Right kidney (tissue), 1 donor: ENCODE results near the gene CD163L1.
"Not testable (repeated sequence)": the region's sequence is repeated elsewhere in the genome, so short reads cannot be mapped to it uniquely, and the experiment has no call there.

Source experiments
- DNase-seq: peaks from one replicate; pipeline ENCODE4 v3.0.0-alpha.2; 2016

The CD163L1 gene

DNA sequence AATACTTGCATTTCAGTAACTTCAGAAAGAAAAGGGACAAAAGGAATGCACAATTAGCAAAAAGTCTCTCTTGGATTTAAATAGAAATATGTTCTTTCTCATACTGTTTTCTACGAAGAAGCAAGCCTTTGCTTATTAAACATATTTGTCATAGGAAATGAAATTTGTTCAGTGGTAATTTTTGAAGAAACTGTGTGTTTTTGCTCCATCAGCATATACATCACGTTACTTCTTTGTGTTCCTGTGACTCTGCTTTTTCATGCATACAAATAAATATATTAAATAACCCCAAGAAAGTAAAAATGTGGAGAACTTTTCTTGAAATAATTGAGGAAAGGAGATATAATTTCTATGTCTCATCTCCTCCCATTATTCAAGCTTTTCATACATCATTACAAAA, 39.7 kb downstream of the CD163L1 start:
- DNase-seq, result no peak

DNA sequence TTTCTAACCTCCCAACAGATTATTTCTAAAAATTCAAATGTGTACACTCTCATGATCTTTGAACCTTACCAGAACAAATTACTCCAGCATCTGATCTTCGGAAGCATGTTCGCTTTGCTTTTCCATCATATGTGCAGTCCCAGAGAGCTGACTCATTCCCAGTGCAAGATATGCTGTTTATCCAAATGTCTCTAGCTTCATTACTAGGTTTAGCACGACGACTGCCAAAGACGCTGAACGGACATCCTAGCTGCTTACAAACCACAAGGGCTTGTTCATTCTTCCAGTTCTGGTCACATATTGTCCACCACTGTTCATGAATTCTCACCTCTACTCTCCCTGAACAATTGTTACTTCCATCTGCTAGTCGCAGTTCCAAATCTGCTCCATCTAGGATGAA, 40.5 kb downstream of the CD163L1 start:
- no peak for DNase-seq

DNA sequence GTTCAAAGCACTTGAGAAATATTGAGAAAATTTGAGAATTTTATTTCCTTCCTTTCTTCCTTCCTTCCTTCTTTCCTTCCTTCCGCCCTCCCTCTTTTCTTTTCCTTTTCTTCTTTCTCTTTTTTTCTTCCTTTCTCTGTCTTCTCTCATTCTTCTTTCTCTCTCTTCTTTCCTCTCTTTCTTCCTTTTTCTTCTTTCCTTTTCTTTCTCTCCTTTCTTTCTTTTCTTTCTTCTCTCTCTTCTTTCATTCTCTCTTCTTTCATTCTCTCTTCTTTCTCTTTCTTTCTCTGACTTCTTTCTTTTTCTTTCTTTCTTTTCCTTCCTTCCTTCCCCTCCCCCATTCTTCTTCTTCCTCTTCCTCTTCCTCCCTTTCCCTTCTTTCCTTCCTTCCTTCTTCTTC, 44.9 kb downstream of the CD163L1 start:
- DNase-seq, result no peak

DNA sequence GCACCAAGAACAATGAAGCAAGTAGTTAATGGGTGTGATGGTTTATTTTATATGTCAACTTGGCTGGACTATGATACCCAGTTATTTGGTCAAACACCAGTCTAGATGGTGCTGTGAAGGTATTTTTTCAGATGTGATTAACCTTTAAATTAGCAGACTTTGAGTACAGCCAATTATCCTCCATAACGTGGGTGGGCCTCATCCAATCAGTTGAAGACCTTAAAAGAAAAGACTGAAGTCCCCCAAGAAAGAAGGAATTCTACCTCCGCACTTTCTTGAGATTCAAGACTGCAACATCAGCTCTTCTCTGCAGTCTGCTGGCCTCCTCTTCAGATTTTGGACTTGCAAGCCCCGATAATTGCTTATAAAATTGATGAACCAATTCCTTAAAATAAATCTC, 47.5 kb downstream of the CD163L1 start:
- DNase-seq, result no peak

DNA sequence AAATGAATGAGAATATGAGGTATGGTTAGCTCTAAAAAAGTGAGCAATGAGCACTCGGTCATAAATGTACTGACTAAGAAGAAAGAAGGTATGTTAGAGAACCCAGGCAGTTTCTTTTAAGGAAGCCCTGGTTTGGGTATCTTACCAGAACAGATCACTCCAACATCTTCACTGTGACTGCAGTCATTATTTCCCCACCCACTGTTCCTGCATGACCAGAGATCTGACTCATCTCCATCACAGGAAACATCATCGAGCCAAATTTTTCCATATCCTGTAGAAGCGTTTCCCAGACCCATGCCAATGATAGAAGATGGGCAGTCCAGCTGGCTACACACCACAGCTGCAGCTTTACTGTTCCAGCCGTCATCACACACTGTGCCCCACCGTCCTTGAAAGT, 48.0 kb downstream of the CD163L1 start:
- DNase-seq, result no peak

DNA sequence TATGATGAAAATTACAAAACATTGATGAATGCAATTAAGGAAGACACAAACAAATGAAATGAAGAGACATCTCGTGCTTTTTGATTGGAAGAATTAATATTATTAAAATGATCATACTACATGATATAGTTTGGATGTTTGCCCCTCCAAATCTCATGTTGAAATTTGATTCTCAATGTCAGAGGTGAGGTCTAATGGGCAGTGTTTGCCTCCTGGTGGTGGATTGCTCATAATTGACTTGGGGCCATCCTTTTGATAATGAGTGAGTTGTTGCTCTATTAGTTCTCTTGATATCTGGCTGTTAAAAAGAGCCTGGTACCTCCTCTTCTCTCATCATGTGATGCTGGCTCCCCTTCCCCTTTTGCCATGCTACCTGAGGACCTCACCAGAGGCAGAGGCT, 56.7 kb downstream of the CD163L1 start:
- DNase-seq, result no peak

DNA sequence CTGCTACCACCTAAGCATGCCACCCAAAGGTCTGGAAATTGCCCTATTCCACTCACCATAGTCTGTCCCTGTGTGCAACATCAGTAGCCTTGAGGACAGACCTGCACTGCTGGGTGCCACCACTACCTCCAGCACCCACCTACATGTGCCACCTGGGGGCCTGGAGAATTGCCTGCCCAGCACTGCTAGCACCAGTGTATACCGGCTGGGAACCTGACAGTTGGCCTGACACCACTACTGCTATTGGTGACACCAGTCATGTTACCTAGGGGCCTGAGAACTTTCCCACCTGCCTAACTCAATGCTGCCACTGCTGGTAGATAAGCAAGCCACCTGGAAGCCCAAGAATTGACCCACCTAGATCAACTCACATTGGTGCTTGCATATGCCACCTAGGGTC, 60.8 kb downstream of the CD163L1 start:
- DNase-seq, result no peak

DNA sequence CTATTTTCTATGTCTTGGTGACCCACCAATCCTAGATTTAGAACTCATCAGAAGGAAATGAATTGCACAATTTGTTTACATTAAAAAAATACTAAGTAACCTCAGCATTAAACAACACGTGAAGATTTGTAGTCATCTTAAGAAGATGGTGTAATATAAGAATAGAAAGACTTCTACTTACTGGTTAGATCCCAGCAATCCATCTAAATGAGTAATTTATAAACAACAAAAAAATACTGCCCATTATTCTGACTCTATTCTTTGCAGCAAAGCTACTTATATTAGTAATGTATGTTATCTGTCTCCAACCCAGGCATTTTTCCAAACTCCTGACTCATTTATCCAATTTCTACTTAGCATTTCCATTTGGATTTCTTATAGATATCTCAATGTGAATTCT, 67.8 kb downstream of the CD163L1 start:
- no peak for DNase-seq

DNA sequence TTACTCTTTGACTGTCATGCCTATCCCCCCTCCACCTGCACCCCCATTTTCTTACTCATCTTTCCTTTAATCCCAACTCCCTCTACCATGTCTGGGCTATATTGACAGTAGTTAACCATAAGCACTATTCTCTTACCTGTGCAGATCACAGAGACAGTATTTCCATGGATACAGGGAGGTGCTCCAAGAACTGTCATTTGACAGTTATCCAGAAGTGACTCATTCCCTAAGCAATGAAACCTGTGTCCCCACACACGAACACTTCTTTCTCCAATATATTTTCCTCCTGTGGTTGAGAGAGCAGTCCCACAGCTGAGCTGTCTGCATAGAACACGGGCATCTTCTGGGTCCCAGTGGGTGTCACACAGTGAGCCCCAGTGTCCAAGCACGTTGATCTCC, 68.8 kb downstream of the CD163L1 start:
- no peak for DNase-seq

DNA sequence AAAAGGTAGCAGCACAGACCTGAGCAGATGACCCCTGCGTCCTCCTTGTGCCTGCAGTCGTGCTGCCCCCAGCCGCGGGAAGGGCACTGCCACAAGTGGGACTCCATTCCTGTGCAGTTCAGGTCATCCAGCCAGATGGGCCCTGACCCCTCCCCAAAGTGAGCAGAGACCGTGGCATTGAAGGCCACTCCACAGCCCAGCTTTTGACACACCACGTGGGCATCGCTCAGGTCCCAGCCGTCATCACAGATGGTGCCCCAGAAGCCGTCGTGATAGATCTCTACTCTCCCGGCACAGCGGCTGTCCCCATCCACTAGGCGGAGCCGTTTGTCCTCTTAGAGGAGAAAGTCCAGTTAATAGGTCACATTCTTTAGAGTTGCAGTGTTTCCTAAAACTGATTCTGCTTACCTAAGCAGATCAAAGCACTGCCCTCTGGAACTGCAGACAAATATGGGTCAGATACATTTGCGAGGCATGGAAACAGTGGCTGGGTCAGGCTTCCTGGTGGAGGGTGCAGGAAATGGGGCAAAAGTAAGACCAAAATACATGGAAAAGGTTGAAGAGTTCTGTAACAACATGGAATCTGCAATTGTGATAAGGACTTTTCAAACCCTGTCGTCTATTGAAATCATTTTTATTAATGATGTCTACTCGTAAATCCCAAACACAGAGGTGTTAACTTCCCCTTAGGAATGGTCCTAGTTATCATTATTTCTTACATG, 69.4 kb downstream of the CD163L1 start:
- DNase-seq, result no peak

DNA sequence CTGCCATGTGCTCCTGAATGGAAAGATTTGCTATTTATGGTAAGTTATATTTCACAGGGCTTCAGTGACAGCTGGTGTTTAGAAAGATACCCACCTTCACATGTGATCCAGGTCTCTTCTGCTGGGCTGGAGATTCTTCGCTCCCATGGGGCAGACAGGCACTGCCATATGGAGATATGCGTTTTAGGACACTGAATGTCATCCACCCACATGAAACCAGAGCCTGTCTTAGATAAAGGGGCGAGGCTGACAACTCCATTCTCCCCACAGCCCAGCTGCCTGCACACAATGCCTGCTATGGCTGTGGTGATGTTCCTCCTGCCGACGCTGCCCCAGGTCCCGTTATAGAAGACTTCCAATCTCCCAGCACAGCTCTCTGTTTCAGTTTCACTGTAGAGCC, 70.7 kb downstream of the CD163L1 start:
- DNase-seq, result no peak

DNA sequence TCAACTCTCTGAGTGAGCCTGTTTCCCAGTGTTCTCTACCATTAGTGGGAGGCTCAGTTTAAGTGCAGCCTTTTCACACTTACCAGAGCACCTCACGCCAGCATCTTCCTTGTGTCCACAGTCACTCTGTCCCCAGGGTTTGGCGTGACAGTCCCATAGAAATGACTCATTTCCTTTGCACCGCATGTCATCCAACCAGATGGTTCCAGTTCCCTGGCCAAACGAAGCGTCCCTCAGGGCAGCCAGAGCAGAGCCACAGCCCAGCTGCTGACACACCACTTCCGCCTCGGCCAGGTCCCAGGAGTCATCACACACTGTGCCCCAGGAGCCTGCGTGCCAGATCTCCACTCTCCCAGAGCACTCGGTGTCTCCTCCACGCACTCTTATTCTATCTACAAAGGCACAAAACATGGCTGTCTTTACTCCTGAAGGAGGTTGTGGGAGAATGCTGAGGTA, 74.7 kb downstream of the CD163L1 start:
- DNase-seq, result no peak

DNA sequence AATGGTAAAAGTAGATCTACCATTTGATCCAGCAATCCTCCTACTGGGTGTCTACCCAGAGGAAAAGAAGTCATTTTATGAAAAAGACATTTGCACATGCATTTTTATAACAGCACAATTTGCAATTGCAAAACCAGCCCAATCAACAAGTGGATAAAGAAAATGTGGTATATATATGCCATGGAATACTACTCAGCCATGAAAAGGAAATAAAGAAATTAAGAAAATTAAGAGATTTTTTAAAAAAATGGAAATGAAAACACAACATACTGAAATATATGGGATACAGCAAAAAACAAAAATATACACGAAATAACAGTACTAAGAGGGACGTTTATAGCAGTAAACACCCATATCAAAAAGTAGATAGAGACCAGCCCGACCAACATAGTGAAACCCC, 81.2 kb downstream of the CD163L1 start:
- no peak for DNase-seq

DNA sequence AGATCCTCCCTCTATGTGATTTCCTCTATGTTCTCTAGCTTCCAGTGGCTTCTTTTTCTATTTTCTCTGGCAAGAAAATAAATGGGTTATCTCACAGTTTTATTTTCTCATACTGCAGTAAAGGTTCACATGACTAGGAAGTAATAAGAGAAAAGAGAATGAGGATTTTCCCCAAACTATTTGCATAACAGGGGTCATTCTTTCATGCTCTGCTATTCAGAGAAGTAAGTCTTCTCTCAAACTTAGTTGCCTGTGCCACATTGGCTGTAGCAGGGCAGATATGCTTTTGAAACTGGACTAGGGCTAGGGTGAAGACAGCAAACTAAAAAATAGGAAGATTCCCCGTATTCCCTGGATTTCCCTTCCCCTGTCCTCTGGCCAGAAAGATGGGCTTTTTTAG, 82.7 kb downstream of the CD163L1 start:
- no peak for DNase-seq

DNA sequence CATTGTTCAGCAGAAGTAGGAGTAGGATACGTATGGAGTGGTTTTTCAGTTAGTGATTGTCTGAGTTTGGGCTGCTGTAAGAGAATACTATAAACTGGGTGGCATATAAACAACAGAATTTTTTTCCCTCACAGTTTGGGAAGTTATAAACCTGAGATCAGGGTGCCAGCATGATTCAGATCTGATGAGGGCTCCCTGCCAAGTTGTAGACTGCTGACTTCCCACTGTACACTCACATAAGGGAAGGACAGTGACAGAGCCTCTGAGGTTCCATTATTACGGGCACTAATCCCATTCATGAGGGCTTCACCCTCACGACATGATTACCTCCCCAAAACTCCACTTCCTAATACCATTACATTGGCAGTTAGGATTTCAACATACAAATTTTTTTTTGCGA, 89.4 kb downstream of the CD163L1 start:
- DNase-seq, result no peak

DNA sequence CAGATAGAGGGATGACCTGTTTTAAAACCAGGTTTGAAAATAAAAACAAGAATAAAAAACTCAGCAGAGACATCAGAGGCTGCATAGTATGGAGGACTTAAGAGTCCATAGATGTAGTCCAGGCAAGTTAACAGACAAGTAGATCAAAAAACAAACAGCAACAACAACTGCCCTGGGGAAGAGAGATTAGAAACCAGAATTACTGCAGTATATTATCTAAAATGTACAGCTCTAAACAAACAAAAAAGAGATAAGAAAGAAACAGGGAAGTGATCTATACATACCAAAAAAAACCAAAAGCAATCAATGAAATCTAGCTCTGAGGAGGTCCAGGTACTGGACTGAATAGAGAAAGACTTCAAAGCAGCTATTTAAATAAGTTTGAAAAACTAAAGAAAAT, 91.3 kb downstream of the CD163L1 start:
- DNase-seq, result no peak

DNA sequence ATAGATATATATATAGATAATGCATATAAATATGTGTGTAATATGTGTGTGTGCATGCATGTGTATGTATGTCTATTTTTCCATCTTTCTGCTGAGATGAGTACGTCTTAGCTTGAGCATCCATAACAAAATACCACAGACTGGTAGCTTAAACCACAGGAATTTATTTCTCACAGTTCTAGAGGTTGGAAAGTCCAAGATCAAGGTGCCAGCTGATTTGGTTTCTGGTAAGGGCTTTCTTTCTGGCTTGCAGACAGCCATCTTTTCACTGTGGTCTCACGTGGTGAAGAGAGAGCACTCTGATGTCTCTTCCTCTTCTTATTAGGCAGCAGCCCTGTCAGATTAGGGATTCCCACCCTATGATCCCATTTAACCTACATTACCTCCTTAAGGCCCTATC, 92.8 kb downstream of the CD163L1 start:
- no peak for DNase-seq

DNA sequence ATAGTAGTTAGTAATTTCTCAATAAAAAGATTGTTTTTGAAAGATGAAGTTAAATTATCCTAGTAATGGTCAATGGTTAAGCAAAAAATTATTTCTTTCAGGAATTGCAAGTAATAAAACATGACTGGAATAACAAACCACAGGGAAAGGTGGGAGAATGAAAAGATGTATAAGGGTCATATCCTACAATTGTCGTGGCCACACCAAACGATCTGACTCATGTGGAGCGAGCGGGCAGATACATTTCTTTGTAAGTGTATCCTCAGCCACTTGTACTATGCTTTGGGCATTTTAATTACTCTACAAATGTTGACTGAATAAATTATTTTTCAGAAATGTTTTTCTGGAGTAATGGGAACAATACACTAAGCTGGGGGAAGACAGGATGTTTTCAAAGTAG, 94.5 kb downstream of the CD163L1 start:
- no peak for DNase-seq

DNA sequence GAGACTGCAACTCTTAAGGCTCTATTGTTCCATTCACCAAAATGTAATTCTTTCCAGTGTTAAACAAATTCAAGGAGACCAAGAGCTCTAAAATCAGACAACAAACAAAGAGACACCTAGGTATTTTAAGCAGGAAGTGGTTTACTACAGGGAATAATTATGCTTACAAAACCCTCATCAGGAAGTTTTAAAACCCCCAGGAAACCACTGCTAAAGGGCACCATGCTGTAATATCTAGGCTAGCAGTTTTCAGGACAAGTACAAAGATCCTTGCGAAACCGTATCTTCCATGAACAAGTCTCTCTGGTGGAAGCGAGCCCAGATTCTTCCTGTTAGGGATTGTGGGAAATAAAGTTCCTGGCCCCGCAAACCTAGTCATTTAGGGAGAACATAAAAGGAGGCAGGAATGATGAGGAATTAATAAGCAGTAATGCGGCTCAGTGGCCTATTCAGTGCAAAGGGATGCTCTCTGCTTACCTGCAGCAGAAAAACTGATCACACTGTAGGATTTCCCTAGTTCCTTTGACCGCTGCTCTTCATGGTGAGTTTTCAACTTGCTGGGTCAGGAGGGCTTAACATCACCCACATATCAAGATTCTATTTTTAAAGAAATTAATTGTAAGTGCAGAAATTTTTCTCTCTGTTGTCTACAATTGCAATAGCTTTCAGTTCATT, 97.3 kb downstream of the CD163L1 start:
- no peak for DNase-seq

DNA sequence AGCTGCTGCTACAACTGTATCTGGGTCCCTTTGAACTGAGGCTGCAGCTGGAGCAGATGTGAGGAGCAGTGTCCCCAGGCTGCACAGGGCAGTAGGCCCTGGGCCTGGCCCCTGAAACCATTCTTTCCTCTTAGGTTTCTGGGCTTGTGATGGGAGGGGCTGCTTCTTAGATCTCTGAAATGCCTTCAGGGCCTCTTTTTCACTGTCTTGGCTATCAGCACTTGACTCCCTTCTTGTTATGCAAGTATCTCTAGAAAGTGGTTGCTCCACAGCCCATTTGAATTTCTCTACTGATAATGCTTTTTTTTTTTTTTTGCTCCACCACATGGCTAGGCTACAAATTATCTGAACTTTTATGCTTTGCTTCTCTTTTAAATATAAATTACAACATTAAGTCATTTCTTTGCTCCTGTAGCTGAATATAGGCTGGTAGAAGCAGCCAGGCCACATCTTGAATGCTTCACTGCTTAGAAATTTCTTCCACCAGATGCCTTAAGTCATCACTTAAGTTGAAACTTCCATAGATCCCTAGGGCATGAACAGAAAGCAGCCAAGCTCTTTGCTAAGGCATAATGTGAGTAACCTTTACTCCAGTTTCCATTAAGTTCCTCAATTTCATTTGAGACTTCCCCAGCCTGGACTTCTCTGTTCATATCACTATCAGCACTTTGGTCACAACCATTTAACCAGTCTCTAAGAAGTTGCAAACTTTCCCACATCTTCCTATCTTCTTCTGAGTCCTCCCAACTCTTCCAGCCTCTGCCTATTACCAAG, 98.9 kb downstream of the CD163L1 start:
- no peak for DNase-seq

DNA sequence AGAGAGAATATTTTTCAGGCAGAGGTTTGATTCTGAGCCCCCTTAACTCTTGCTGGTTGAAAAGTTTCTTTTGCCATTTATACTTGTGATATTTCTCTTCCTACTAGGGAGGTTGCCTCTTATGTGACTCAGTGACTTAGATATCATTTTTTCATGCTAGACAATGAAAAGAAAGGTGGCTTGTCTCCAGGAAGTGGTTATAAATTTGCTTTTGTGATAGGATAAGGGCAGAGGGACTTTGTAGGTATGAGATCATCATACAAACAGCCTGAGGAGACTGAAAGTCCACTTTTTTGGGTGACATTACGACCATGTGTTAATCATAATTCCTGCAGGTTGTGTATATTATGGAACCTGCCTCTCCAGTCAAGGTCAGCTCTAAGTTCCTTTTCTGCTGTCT, 104.3 kb downstream of the CD163L1 start:
- DNase-seq, result no peak

DNA sequence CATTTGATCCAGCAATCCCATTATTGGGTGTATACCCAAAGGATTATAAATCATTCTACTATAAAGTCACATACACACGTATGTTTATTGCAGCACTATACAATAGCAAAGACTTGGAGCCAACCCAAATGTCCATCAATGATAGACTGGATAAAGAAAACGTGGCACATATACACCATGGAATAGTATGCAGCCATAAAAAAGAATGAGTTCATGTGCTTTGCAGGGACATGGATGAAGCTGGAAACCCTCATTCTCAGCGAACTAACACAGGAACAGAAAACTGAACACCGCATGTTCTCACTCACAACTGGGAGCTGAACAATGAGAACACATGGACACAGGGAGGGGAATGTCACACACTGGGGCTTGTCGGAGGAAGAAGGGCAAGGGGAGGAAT, 106.2 kb downstream of the CD163L1 start:
- DNase-seq, result not testable (repeated sequence)

DNA sequence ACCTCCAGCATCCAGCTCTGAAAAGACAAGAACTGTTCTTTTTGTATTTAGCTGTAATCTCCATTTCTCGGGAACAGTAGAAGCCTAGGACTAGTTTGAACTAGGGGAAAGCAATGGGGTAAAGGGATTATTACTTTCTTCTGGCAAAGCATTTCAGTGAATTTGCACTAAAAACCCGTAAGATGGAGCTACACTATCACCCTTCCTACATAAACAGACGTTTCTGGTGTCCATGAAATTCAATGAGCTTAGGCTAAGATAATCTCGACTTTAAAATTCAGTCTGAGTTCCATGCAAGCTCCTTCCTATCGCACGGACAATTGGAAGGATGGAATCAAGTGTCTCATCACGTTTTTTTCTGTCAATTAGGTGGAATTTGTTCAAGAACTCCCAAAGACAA, 116.0 kb downstream of the CD163L1 start:
- no peak for DNase-seq

DNA sequence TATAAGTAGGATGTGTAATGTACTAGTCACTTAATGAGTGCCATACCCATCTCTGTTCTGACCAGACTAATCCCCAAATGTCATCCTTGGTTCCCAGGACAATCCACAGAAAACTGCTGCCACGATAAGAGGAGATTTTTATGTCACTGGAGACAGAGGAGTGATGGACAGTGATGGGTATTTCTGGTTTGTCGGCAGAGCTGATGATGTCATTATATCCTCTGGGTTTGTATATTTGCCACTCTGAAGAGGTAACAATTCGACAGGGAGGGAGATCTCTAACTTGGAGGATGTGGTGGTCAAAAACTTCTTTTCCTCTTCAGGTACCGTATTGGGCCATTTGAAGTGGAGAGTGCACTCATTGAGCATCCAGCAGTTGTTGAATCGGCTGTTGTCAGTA, 119.8 kb downstream of the CD163L1 start:
- no peak for DNase-seq
